Measurements from ENCODE around the gene NYNRIN. TPM values are rescaled to one million over a fixed set of nuclear protein-coding genes. Genes with fewer than 3 reads are reported as not detected.
A peak's percentile ranks its signal among the peaks of the same experiment; 100 is the strongest.

NYNRIN gene
- total and polyA plus RNA-seq, 2 experiments from 2014 or later: 3.1 to 20.0 TPM

GRCh38 chr14:24377126-24377525 lies 21.7 kb upstream of the NYNRIN start (continued):
- TF ChIP-seq ZNF462 (CRISPR knock-in tag; IDR thresholded peaks at IDR 0.05) (no peak), CTCF (conservative IDR thresholded peaks at IDR 0.05; ENCODE audit: low read depth in 2 of 2) (no peak), EZH2 (IDR thresholded peaks at IDR 0.05; ENCODE audit: low read depth, unreplicated experiment) (no peak), EZH2phosphoT487 (IDR thresholded peaks at IDR 0.05; ENCODE audit: unreplicated experiment) (no peak), ZNF331 (CRISPR knock-in tag; IDR thresholded peaks at IDR 0.05; ENCODE audit: low read depth) (no peak)

GRCh38 chr14:24377657-24378056 lies 21.1 kb upstream of the NYNRIN start:
- Mint-ChIP-seq H3K27ac (peak overlapping the region; percentile 39; the same call in 1 of the 2 replicates), H3K36me3 (ENCODE audit: low read depth) (peaks cover 11% of the 10 kb centered on the region; the same call in 2 of the 3 replicates), H3K4me3 (peak overlapping the region; percentile 18; the same call in 1 of the 3 replicates), H3K27me3 (ENCODE audit: insufficient read depth, low read depth, poor library complexity) (peaks cover 28% of the 10 kb centered on the region), H3K4me1 (peaks cover 41% of the 10 kb centered on the region), H3K9me3 (no peaks in the 10 kb centered on the region)
- peak; percentile 11 for ATAC-seq
- H3K27ac ChIP-seq (ENCODE audit: low read depth): no peak overlapping the region
- TF ChIP-seq ZNF462 (CRISPR knock-in tag; IDR thresholded peaks at IDR 0.05) (no peak), EZH2 (IDR thresholded peaks at IDR 0.05; ENCODE audit: low read depth, unreplicated experiment) (no peak)
- H3K4me2 ChIP-seq: no peak overlapping the region
- no peak overlapping the region for H2AFZ ChIP-seq
- H3K4me1 ChIP-seq (ENCODE audit: insufficient read depth): peaks cover 31% of the 10 kb centered on the region
- H3K36me3 ChIP-seq (ENCODE audit: insufficient read depth): no peaks in the 10 kb centered on the region
- H3K4me3 ChIP-seq: no peak overlapping the region
- H4K20me1 ChIP-seq (replicated peaks; ENCODE audit: insufficient read depth): no peaks in the 10 kb centered on the region
- H3F3A ChIP-seq (replicated peaks; ENCODE audit: low read depth): 0 out of 2 replicates have a peak, but pooled peaks cover 2% of the 10 kb centered on the region
- H3K27me3 ChIP-seq (ENCODE audit: insufficient read depth): no peaks in the 10 kb centered on the region
- peaks cover 4% of the 10 kb centered on the region; the same call in 1 of the 2 replicates for H3K9me2 ChIP-seq (ENCODE audit: insufficient read depth)
- no peaks in the 10 kb centered on the region for H3K79me2 ChIP-seq (replicated peaks; ENCODE audit: insufficient read depth)
- DNase-seq (ENCODE audit: low spot score): peak; percentile 25

Measured in GM23338 (cell line).